Colon (tissue), 2 donors: ENCODE results near the gene ADRM1.

Source experiments
- FAIRE-seq: peaks from 2 replicates; lab custom pipeline; 2012; peaks lifted over from hg19 to GRCh38; lab: Jason Lieb, UNC
- donor health status: control.
- donor health status: control.

Gene ADRM1

DNA sequence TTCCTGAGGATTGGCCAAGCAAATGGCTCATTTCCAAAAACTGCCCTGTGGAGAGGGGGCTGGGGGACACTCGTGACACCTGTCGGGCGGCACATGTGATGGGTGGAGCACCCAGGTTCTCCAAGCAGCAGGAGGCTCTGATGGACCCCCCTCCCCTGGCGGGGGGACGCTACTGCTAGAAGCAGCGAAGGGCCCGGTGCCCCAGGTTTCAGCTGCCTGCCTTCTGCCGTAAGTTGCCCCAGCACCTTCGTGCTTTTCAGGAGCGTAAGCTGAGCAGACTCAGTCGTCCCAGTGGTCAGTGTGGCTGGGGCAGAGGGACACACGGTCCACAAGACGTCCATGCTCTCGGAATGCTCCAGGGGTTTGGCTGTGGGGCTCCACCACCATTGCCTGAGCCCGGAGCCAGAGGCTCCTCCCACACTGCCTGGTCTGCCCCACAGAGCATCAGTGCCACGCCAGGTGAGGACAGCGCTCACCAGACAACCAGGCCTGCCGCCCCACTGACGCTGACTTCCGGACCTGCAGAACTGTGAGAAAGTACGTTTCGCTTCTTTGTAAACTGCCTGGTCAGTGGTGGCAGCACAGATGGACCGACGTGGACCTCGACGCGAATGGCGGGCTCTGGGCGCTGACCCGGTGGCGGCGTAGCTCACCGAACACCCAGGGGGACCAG lies 4.1 kb upstream of the ADRM1 start:
- no peak for FAIRE-seq

DNA sequence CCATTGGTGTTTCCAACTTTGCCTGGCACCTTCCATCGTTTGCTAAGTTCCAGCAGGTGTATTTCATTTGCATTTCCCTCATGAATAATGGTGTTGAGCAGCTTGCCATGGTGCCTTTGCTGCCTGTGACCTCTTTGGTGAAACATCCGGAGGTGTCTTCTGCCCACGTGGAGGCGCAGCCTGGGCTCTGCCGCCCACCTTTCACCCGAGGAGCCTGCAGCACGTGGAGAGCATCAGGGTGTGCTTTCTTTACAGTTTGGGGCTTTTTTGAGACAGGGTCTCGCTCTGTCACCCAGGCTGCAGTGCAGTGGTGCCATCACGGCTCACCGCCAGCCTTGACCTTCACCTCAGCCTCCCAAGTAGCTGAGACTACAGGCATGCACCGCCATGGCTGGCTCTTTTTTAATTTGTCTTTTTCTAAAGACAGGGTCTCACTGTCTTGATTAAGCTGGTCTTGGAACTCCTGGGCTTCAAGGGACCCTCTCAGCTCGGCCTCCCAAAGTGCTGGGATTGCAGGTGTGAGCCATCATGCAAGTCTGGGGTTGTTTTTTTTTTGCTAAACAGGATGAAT lies 3.0 kb upstream of the ADRM1 start:
- FAIRE-seq = no peak

DNA sequence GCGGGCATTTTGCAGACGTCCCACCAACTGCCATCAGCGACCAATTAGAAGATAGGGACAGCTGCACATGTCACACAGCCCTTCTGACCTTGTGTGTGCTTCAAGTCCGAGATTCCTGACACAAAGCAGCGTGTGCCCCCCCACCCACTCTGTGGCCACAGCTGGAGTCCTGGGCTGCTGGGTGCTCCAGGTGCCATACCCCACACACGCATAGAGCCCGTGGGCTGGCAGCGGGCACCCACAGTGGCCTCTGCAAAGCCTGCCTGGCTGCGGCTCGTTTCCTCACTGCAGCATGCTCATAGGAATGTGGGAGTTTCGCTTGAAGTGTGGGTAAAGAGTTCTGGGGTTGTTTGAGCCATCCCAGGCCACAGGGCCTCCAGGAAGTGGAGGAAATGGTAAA lies 2.5 kb upstream of the ADRM1 start:
- FAIRE-seq = no peak

DNA sequence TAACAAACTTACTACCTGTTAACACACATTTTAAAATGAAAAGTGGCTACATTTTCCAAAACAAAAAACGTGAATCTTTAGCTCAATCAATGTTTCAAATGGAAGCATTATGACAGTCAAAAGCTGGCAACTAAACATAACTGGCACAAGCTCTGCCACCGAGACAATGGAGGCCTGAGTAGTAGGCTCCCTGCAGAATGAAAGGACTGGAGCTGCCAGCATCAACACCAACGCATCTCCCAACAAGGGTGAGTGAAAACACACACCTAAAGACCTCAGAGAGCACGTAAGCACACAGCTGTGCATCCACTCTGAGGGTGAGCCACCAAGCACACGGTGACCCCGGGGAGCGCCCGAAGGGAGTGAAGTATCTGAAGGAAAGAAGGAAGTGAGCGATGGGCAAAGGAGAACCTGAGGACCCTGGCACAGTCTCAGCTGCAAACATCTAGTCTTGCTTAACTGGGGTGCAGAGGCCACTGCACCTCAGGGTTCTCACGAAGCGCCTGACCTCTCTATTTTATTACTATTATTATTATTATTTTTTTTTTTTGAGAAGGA lies 1.6 kb upstream of the ADRM1 start:
- FAIRE-seq = no peak

DNA sequence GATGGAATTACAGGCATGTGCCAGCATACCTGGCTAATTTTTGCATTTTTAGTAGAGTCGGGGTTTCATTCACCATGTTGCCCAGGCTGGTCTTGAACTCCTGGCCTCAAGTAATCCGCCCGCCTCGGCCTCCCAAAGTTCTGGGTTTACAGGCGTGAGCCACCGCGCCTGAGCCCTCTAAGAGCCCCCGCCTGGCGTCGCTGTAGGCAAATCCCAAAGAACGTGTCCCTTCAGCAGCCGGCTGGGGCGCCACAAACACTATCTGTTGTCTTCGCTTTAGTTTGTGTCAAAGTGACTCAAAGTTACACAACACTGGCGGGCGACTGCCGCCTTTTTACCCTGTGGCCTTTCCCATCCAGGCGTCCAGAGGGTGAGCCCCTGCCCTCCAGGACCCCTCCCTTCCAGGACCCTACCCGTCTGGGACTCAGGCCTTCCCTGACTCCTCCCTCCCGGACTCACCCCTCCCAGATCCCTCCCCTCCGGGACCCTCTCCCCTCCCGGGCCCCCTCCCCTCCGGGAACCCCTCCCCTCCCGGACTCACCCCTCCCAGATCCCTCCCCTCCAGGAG lies 940 bp upstream of the ADRM1 start:
- FAIRE-seq = no peak

DNA sequence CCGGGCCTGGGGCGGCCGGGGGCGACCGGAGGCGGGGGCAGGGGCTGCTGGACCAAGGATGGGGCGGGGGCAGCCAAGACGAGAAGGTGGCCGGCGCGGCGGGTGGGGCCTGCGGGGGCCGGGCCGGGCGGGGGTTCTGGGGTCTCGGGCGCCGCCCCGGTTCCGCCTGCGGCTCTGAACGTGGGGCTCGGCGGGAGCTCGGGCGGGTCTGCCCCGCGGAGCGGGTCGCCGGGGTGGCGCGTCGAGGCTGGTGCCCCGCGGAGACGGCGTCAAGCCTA lies 204 bp downstream of the ADRM1 start:
- FAIRE-seq = no peak

DNA sequence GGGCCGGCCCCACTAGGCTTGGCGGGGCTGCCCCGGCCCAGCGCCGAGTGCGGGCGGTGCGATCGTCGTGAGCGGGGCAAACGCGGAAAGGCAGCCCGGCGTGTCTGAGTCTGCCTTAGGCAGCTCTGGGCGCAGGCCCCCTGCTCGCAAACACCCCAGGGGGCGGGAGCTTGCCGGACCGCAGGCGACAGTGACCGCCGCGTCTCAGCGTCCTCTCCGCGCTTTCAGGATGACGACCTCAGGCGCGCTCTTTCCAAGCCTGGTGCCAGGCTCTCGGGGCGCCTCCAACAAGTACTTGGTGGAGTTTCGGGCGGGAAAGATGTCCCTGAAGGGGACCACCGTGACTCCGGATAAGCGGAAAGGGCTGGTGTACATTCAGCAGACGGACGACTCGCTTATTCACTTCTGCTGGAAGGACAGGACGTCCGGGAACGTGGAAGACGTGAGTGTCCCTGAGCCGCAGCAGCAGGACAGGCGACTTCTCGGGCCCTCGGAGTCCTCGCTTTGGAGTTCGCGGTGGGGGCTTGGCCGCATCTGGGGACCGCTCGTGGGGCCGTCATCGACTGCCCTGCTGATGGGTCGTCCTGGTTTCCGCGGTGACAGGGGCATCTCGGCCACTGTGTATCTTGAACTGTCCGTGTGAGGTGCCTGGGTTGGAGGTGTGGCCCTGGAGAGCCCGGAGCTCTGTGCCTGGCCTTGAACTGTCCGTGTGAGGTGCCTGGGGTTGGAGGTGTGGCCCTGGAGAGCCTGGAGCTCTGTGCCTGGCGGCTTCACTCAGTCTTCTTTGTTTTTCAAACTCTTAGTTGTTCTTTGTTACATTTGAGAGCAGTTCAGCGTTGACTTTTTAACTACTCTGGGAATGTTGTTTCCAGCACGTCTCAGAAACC lies 786 bp downstream of the ADRM1 start:
- no peak for FAIRE-seq

DNA sequence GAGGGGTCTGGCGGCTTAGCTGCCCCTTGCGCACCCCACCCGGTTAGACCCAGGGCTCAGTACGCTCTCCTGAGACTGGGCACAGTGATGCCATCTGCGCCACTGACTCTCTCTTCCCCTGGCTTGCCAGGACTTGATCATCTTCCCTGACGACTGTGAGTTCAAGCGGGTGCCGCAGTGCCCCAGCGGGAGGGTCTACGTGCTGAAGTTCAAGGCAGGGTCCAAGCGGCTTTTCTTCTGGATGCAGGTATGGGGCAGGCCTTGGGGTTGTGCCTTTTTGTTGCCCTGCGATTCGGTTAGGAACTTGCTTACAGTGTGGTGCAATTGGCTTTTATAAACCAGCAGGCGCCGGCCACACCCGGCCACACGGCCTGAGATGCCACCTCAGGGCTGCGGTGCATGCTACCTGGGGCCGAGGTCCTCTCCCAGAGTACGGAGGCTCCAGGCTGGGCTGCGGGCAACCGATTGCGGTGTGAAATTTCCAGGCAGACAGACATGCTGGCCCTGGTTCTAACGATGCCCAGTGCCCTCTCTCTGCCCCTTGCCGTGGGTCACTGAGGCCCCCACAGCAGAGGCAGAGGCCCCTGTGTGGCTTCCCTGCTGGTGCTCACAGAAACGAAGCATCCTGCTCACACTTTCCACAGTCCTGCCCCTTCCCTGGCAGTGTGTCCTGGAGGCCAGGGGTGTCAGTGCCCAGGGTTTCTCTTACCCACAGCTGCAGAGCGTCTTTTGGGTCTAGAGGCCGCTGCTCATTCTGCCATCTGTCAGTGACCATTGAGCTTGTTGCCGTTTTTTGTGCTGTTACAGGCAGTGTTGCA lies 1.7 kb downstream of the ADRM1 start:
- no peak for FAIRE-seq

DNA sequence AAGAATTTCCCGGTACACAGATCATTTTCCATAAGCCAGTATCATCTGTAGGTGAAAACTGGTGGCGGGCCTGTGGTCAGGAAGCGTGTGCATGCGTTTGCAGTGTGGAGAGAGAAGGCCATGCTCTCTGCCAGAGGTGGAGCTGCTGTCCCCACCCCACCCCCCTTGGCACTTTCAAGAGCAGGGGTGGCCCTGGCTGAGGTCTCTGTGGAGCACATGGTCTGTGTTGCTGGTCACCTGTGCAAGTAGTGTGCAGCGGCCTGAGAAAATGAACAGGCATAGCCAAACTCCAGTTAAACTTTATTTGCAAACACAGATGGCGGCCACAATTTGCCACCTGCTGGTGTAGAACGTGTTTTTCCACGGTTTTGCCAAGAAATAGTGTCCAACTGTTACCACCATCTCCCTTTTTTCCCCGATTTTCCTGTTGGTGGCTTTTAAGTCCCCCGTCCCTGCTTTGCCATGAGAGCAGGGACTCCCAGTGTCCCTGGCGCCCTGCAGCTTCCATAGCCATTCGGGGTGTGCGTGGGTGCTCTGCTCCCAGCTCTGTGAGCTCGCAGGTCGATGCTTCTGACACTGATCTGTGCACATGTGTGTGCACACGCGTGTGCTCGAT lies 2.5 kb downstream of the ADRM1 start:
- FAIRE-seq = no peak

DNA sequence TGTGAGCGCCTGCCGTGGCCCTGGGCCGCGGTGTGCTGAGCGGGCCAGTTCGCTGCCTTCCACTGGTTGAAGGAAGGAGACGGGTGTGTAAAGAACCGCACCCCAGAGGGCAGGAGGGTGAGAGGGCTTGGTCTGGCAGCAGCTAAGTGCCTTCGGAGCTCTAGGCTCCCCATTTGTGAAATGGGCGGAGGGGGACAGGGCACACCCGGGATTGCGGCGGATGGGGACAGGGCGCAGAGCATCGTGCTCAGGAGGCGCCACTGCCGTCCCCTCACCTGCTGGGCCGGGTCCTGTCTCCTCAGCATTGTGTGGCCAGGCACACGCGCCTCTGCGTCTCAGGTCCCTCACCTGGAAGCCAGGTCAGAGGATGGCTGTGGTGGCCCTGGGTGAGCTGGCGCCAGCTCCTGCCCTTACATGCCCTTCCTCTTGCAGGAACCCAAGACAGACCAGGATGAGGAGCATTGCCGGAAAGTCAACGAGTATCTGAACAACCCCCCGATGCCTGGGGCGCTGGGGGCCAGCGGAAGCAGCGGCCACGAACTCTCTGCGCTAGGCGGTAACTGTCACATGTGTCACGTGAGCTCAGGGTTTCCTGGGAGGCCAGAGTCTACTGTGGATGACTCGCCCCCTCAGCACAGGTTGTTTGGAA lies 3.1 kb downstream of the ADRM1 start:
- FAIRE-seq = no peak

DNA sequence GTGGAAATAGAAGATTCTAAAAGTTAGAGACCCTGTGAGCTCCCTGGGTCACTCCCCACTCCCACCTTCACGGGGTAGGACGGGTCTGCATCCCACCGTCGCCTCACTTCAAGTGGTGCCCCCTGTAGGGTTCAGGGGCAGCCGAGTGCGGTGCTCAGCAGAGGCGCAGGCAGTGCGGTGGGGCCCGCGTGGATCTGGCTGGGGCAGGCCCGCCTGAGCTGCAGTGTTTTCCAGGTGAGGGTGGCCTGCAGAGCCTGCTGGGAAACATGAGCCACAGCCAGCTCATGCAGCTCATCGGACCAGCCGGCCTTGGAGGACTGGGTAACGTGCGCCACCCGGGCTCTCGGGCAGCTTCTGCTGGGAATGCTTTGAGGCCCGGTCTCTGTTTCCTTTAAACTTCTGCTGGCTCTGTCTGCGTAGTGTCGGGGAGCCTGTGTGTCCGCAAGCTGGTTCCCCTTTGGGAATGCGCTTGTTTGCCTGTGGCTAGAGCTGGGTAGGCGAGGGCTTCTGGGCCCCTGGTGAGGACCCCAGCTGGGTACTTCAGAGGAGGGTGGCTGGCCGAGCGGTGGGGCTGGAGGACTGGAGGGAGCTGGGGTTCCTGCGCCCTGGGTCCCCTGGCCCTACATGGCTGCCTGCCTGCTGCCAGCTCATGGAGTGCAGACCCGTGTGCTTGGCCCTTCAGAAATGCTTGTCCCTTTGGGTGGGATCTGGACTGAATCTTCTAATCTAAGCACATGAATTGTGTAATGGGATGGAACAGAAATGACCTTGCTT lies 3.8 kb downstream of the ADRM1 start:
- no peak for FAIRE-seq

DNA sequence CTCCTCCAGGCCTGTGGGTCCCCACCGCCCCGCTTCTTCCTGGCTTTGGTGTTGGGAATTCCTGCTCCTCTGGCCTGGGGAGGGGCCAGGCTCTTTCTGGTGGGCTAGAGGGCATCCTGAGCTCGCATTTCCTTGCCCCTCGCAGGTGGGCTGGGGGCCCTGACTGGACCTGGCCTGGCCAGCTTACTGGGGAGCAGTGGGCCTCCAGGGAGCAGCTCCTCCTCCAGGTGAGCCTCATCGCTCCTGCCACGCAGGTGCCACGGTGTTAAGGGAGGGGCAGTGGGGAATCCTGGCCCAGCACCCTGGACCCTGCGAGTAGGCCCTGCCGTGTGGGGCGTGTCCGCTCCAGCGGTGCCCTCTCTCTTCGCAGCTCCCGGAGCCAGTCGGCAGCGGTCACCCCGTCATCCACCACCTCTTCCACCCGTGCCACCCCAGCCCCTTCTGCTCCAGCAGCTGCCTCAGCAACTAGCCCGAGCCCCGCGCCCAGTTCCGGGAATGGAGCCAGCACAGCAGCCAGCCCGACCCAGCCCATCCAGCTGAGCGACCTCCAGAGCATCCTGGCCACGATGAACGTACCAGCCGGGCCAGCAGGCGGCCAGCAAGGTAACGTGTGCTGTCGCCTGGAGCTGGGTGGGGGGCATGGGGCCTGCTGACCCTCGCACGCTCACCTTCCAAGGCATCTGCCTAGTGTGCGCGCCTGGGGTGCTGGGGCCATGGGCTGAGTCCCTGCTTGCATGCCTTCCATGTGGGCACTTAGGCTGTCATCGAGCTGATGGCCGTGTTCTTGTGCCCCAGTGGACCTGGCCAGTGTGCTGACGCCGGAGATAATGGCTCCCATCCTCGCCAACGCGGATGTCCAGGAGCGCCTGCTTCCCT lies 4.7 kb downstream of the ADRM1 start:
- no peak for FAIRE-seq

DNA sequence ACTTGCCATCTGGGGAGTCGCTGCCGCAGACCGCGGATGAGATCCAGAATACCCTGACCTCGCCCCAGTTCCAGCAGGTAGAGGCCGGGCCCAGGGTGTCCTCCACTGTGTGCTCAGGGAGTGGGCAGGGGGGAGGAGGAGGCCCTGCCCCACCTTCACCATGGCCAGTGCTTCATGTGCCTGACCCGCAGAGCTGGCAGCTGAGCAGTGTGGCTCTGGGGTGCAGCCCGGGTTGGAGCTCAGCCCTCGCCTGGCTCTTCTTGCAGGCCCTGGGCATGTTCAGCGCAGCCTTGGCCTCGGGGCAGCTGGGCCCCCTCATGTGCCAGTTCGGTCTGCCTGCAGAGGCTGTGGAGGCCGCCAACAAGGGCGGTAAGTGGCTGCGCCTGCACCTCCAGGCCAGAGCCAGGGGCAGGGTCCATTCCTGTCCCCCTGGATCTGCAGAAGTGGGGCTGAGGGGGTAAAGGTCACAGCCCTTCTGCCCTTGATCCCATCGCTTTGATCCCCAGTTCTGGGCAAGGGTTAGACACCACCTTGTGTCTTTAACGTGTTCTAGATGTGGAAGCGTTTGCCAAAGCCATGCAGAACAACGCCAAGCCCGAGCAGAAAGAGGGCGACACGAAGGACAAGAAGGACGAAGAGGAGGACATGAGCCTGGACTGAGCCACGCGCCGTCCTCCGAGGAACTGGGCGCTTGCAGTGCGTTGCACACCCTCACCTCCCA lies 5.5 kb downstream of the ADRM1 start:
- FAIRE-seq = no peak

DNA sequence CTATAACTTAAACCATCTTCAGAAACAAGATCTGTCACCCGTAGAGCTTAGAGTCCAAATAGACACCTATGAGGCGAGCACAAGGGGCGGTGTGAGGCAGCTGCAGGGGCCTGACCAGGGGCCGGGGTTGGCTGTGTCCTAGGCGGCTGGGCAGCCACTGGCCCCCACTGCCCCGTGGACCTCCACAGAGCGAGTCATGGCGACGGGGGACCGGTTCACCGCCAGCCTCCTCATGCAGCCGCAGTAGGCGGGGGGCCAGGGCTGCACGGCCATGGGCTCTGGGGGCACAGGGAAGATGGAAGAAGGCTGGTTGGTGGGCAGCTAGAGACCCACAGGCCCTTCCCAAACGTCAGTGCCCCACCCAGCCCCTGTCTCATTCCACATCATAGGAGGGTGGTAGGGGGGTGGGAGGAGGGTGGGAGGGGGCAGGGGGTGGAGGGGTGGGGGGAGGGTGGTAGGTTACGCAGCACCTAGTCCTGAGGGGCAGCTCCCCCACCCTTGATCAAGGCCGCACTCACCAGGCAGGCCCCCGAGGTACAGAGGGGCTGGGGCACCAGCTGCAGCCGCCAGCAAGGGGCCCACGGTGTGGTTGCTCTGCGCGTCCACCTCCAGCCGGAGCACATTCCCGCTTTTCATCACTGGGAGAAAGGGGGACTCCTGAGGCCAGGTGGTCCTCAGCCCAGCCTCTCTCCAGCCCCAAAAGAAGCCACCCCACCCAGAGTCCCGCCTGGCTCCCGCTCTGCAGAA lies 6.6 kb downstream of the ADRM1 start:
- no peak for FAIRE-seq

DNA sequence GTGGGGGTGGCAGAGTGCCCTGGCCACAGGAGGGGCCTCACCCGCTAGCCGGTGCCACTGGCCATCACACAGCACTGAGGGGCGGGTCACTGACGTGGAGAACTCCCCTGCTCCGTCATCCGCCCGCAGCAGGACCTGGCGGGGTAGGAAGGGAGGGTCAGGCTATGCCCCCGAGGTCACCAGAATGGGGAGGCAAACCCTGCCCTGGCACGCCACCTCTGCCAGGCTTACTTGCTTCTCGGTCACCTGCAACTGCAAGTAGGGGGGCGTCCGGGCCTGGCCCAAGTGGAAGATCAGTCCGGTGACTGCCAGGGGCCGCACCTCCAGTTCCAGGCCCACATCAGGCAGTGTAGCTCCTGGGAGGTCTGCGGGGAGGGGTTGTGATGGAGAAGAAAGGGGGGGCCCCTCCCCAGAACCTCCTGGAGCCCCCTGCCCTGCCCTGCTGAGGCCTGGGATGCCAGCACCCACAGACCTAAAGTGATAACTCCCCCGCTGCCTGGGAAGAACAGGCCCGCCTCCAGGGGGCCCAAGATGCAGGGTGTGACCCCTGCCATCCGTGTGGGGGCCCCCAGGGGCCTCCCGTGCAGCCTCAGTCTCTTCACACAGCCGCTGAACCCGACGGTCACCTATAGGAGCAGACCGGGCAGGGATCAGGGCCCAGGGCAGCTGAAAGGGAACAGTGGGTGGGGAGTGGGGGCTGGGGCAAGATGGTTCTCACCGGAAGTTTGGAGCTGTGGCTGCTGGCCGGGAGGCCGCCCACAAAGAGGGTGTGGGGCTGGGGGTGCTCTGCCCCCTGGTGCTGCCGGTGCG lies 7.4 kb downstream of the ADRM1 start:
- no peak for FAIRE-seq

DNA sequence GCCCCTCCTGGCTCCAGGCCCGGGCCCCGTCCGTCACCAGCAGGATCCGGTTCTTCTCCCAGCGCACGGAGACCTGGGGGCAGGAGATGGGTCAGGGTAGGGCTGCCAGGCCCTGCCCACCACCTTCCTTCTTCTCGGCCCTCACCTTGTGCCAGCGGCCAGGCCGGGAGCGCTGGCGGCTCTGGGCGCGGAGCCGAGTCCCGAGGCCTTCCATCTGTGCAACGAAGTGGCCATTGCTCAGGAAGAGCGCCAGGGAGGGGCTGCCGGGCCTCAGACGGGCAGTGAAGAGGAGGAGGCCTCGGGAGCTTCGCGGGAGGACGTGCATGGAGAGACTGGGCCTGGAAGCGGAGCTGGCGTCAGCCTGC lies 7.9 kb downstream of the ADRM1 start:
- FAIRE-seq = no peak

DNA sequence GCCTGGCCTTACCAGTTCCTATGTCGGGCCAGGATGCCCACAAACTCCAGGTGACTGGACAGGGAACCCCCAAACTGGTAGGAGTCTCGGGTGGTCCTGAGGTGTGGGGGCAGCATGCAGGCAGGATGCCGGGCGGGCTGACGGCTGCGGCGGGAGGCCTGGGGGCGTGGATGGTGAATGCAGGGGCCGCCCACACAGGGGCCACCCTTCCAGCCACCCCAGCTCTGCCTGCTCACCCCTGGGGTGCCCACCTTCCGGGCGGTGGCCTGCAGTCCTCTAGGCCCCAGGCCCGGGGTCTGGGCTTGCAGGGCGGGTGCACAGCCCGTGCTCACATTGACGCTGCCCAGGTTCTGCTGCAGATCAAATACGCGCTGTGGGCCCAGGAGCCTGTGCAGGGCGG lies 8.4 kb downstream of the ADRM1 start:
- FAIRE-seq = no peak
